HUES64 (cell line): ENCODE results near the gene CAVIN2.

Experiments used
- H3K27ac ChIP-seq: 2 replicates; pipeline ENCODE4 v1.7.0; 2013; ENCODE audit warnings: low read depth, low read length, inconsistent platforms
- H3K27me3 ChIP-seq: 2 replicates; pipeline ENCODE4 v1.6.1; 2013; ENCODE audit warnings: mild to moderate bottlenecking, low read length; ENCODE audit not compliant: insufficient read depth
- H3K36me3 ChIP-seq: 2 replicates; pipeline ENCODE4 v1.6.1; 2013; ENCODE audit warnings: mild to moderate bottlenecking, low read length; ENCODE audit not compliant: insufficient read depth
- H3K4me1 ChIP-seq: 2 replicates; pipeline ENCODE4 v1.6.1; 2013; ENCODE audit warnings: mild to moderate bottlenecking, low read length, moderate library complexity; ENCODE audit not compliant: insufficient read depth
- H3K4me3 ChIP-seq: 2 replicates; pipeline ENCODE4 v1.5.1; 2013; ENCODE audit warnings: mild to moderate bottlenecking, low read length, moderate library complexity
- H3K9ac ChIP-seq: 2 replicates; pipeline ENCODE4 v1.6.1; 2013; ENCODE audit warnings: mild to moderate bottlenecking, low read depth, low read length
- H3K9me3 ChIP-seq: 2 replicates; pipeline ENCODE4 v1.6.1; 2013; ENCODE audit warnings: low read depth, low read length; ENCODE audit not compliant: insufficient read depth
- WGBS: fragments of 150-250, 120-280 bp; methylation state at CpG from one replicate; pipeline ENCODE4 v1.1.7; 2013; ENCODE audit warnings: missing lambda C conversion rate; 5-methylcytosine and 5-hydroxymethylcytosine counted together

The CAVIN2 gene

GRCh38 chr2:191864628-191865374 lies 17.9 kb upstream of the CAVIN2 start:
- Histone ChIP-seq H3K4me3 (no peak overlapping the region), H3K9ac (no peak overlapping the region), H3K27me3 (no peaks in the 10 kb centered on the region), H3K27ac (no peak overlapping the region), H3K9me3 (no peaks in the 10 kb centered on the region), H3K4me1 (peaks cover 14% of the 10 kb centered on the region), H3K36me3 (no peaks in the 10 kb centered on the region)
- 86% methylated on average over 7 of the region's 7 CpGs for WGBS

- no peaks in the 10 kb centered on the region for H3K36me3 ChIP-seq
- H3K9me3 ChIP-seq, result no peaks in the 10 kb centered on the region
- no peak overlapping the region for H3K27ac ChIP-seq
- H3K9ac ChIP-seq, result no peak overlapping the region
- H3K27me3 ChIP-seq, result no peaks in the 10 kb centered on the region
- H3K4me3 ChIP-seq, result no peak overlapping the region
- H3K4me1 ChIP-seq, result peaks cover 12% of the 10 kb centered on the region
- WGBS, result 94% methylated on average over 2 of the region's 2 CpGs
Observed at GRCh38 chr2:191863988-191864387, 17.1 kb upstream of the CAVIN2 start.

DNA sequence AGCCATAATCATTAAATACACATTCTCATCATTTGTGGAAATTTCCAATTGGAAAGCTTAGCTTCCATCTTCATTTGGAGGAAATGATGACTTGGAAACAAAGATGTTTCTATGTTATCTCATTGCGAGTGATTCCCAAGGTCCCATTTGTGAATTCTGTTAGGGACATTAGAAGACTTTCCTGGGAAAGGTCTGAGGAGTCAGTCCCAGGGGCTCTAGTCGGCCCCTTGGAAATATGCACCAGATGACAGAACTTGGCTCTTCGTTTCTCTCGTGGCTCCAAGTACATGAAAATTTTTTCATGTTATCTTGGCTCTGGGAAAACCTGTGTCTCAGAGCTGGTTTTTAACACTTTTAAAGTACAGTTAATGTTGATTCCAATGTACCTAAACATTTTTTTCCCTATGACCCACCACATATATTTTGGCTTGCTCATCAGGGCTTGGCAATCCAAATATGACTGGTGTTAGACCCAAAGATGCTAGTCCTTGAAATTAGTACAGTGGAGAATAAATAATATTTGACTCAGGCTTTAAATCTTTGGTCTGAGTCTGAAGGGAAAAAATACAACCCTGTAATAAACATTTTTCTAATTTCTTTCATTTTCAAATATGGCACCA lies 15.4 kb upstream of the CAVIN2 start:
- H3K27me3 ChIP-seq, result no peaks in the 10 kb centered on the region
- H3K9me3 ChIP-seq, result no peaks in the 10 kb centered on the region
- H3K9ac ChIP-seq, result no peak overlapping the region
- H3K27ac ChIP-seq, result no peak overlapping the region
- peaks cover 10% of the 10 kb centered on the region for H3K4me1 ChIP-seq
- H3K36me3 ChIP-seq, result no peaks in the 10 kb centered on the region
- WGBS, result 84% methylated on average over 4 of the region's 4 CpGs
- H3K4me3 ChIP-seq, result no peak overlapping the region

GRCh38 chr2:191860760-191861466 lies 14.0 kb upstream of the CAVIN2 start:
- H3K4me1 ChIP-seq, result peaks cover 3% of the 10 kb centered on the region; the same call in 1 of the 2 replicates
- WGBS, result 53% methylated on average over 1 of the region's 1 CpG
- H3K27ac ChIP-seq, result no peak overlapping the region
- no peaks in the 10 kb centered on the region for H3K9me3 ChIP-seq
- H3K36me3 ChIP-seq, result no peaks in the 10 kb centered on the region
- no peak overlapping the region for H3K4me3 ChIP-seq
- H3K27me3 ChIP-seq, result no peaks in the 10 kb centered on the region
- no peak overlapping the region for H3K9ac ChIP-seq

GRCh38 chr2:191859681-191860080 lies 12.8 kb upstream of the CAVIN2 start:
- Histone ChIP-seq H3K36me3 (no peaks in the 10 kb centered on the region), H3K27me3 (no peaks in the 10 kb centered on the region), H3K9ac (no peak overlapping the region), H3K4me1 (peaks cover 10% of the 10 kb centered on the region), H3K9me3 (no peaks in the 10 kb centered on the region), H3K27ac (no peak overlapping the region), H3K4me3 (no peak overlapping the region)
- WGBS, result 95% methylated on average over 1 of the region's 1 CpG

DNA sequence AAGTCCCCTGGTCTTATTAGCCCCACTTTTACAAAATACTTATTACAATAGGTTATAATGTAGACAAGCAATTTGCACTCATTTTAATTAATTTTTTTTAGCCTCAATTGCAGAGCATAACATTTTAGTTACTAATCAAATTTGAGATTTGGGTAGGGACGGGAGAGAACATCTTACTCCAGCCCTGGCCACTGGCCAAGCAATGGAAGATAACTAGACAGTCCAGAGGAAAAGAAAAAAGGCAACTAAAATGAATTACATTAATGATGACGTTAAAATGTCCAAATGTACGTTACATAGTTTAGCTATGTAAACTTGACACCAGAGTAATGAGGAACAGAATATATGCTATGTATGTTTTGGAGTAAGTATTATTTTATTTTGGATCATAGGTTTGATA lies 11.0 kb upstream of the CAVIN2 start:
- Histone ChIP-seq H3K9ac (no peak overlapping the region), H3K27me3 (no peaks in the 10 kb centered on the region), H3K27ac (no peak overlapping the region), H3K9me3 (no peaks in the 10 kb centered on the region), H3K4me3 (no peak overlapping the region), H3K4me1 (peaks cover 10% of the 10 kb centered on the region), H3K36me3 (no peaks in the 10 kb centered on the region)
- WGBS, result 98% methylated on average over 3 of the region's 3 CpGs

GRCh38 chr2:191857259-191857805 lies 10.4 kb upstream of the CAVIN2 start:
- Histone ChIP-seq H3K4me1 (peaks cover 10% of the 10 kb centered on the region), H3K9me3 (no peaks in the 10 kb centered on the region), H3K36me3 (no peaks in the 10 kb centered on the region), H3K9ac (no peak overlapping the region), H3K27ac (no peak overlapping the region), H3K4me3 (no peak overlapping the region), H3K27me3 (no peaks in the 10 kb centered on the region)
- 89% methylated on average over 1 of the region's 2 CpGs for WGBS

GRCh38 chr2:191856111-191856876 lies 9.4 kb upstream of the CAVIN2 start:
- H3K36me3 ChIP-seq, result no peaks in the 10 kb centered on the region
- H3K4me3 ChIP-seq, result no peak overlapping the region
- no peaks in the 10 kb centered on the region for H3K27me3 ChIP-seq
- no peaks in the 10 kb centered on the region for H3K9me3 ChIP-seq
- peaks cover 8% of the 10 kb centered on the region for H3K4me1 ChIP-seq
- 94% methylated on average over 6 of the region's 7 CpGs for WGBS
- H3K27ac ChIP-seq, result no peak overlapping the region
- no peak overlapping the region for H3K9ac ChIP-seq

GRCh38 chr2:191855382-191855781 lies 8.5 kb upstream of the CAVIN2 start:
- no peak overlapping the region for H3K27ac ChIP-seq
- H3K4me3 ChIP-seq, result no peak overlapping the region
- H3K9ac ChIP-seq, result no peak overlapping the region
- no peaks in the 10 kb centered on the region for H3K27me3 ChIP-seq
- no peaks in the 10 kb centered on the region for H3K9me3 ChIP-seq
- 82% methylated on average over 5 of the region's 5 CpGs for WGBS
- H3K36me3 ChIP-seq, result no peaks in the 10 kb centered on the region
- peaks cover 7% of the 10 kb centered on the region for H3K4me1 ChIP-seq

DNA sequence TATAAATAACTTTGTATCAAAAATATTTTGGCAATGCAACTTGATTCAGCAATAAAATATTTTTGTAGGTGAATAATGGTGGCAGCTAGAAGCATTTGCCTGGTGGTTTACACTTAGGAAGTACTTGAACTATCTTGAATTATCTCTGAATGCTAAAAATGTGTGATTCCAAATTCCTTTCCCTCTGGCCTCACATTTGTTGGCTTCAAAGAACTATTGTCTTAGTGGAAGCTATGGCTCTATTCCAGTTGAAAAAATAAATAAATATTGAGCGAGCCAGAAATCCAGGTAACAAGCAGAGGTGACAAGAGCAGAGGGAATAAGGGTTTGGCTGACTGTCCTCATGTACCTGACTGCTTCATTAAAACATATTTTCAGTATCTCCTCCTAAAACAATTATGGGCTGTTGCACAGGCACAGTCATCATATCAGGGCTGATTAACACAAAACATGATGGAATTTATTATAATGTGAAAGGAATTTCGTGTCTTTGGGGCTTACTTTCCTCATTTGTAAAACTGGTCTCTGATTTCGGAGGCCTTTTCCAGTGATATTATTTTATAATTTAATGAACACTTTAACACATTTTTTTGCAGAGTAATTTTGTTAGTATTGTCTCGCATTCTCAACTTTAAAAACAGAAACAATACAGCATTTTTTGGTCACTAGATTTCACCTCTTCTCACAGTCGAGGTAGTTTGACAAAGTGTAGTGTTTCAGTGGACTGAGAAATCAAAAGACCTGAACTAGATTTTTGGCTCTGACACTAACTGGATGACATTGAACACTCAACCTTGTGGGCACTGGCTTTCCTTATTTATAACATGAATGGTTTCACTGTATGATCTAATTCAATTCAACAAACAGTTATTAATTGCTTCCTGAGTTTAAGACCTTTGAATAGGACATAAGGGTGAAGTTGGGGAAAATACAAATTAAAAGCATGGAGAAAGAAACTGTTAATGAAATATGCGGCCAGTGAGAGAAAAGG lies 7.8 kb upstream of the CAVIN2 start:
- H3K4me3 ChIP-seq, result no peak overlapping the region
- H3K27me3 ChIP-seq, result no peaks in the 10 kb centered on the region
- no peaks in the 10 kb centered on the region for H3K9me3 ChIP-seq
- H3K36me3 ChIP-seq, result no peaks in the 10 kb centered on the region
- no peak overlapping the region for H3K27ac ChIP-seq
- no peak overlapping the region for H3K9ac ChIP-seq
- WGBS, result 89% methylated on average over 4 of the region's 6 CpGs
- H3K4me1 ChIP-seq, result peaks cover 9% of the 10 kb centered on the region
